SK-N-SH (cell line): ENCODE results near the gene SLC22A2. TPM values are rescaled to one million over a fixed set of nuclear protein-coding genes. Genes with fewer than 3 reads are reported as not detected.

ENCODE experiments used
- CTCF ChIA-PET: fragments of 300-600, 350-600 bp; formaldehyde crosslinking; extraction: SDS; loops from one replicate; lab custom pipeline; 2021; lab: Yijun Ruan, JAX
- POLR2A ChIA-PET: fragments of 350-600 bp; sonication (Branson Sonifier 250); formaldehyde crosslinking; extraction: SDS; loops from one replicate; lab custom pipeline; 2020; ENCODE audit warnings: antibody characterized with exemption, inconsistent platforms; lab: Yijun Ruan, JAX
- DNase-seq: peaks from one replicate; pipeline ENCODE4 v3.0.0; 2012
- H2AFZ ChIP-seq: fragments of 200-600 bp; sonication (generic); 2 replicates; pipeline ENCODE4 v1.8.1; 2016; ENCODE audit warnings: antibody characterized with exemption, mild to moderate bottlenecking, low read depth
- H3F3A ChIP-seq: fragments of 200-600 bp; sonication (generic); replicated peaks from 2 replicates; pipeline ENCODE3; 2016; ENCODE audit warnings: antibody characterized with exemption, mild to moderate bottlenecking; ENCODE audit not compliant: insufficient read depth
- H3K27ac ChIP-seq, 2 experiments: fragments of 200-500 bp in 1 of 2; fragments of 200-600 bp in 1 of 2; sonication (Bioruptor generic) in 1 of 2; sonication (generic), shearing (Covaris generic) in 1 of 2; 2 replicates each; pipeline versions ENCODE4 v1.5.1 to v1.6.1; 2014 to 2016; ENCODE audit warnings: low read depth in 2 of 2, inconsistent platforms in 1 of 2, low read length in 1 of 2, mild to moderate bottlenecking in 1 of 2, mixed read lengths in 1 of 2
- H3K27me3 ChIP-seq: fragments of 200-600 bp; sonication (generic), shearing (Covaris generic); 2 replicates; pipeline ENCODE4 v1.6.1; 2016; ENCODE audit warnings: mixed run types; ENCODE audit not compliant: insufficient read depth
- H3K36me3 ChIP-seq, 2 experiments: fragments of 200-500 bp in 1 of 2; fragments of 200-600 bp in 1 of 2; sonication (Bioruptor generic) in 1 of 2; sonication (generic) in 1 of 2; replicated peaks in 1 of 2; 2 replicates each; pipeline versions ENCODE3 to v1.5.1; 2014 to 2016; ENCODE audit warnings: low read length in 1 of 2, mild to moderate bottlenecking in 1 of 2; ENCODE audit not compliant: insufficient read depth in 2 of 2, control insufficient read depth in 1 of 2
- H3K4me1 ChIP-seq, 2 experiments: fragments of 200-500 bp in 1 of 2; fragments of 200-600 bp in 1 of 2; sonication (Bioruptor generic) in 1 of 2; sonication (generic), shearing (Covaris generic) in 1 of 2; 2 replicates each; pipeline versions ENCODE4 v1.5.1 to v1.6.1; 2014 to 2016; ENCODE audit warnings: low read depth in 1 of 2, low read length in 1 of 2, mixed run types in 1 of 2; ENCODE audit not compliant: insufficient read depth in 2 of 2, control insufficient read depth in 1 of 2
- H3K4me2 ChIP-seq: fragments of 200-600 bp; sonication (generic), shearing (Covaris generic); 2 replicates; pipeline ENCODE4 v1.6.1; 2017; ENCODE audit warnings: mixed run types
- H3K4me3 ChIP-seq, 2 experiments: fragments of 200-500 bp in 1 of 2; fragments of 200-600 bp in 1 of 2; sonication (Bioruptor generic) in 1 of 2; sonication (generic), shearing (Covaris generic) in 1 of 2; 2 replicates each; pipeline versions ENCODE4 v1.5.1 to v1.8.1; 2014 to 2016; ENCODE audit warnings: low read depth in 2 of 2, inconsistent platforms in 1 of 2, low read length in 1 of 2, mild to moderate bottlenecking in 1 of 2, mixed read lengths in 1 of 2, moderate library complexity in 1 of 2
- H3K79me2 ChIP-seq: fragments of 200-600 bp; sonication (generic); 2 replicates; pipeline ENCODE4 v1.8.1; 2017; ENCODE audit warnings: mild to moderate bottlenecking; ENCODE audit not compliant: insufficient read depth
- H3K9ac ChIP-seq: fragments of 200-600 bp; sonication (generic); 2 replicates; pipeline ENCODE4 v1.6.1; 2017; ENCODE audit warnings: mixed run types
- H3K9me2 ChIP-seq: fragments of 200-600 bp; sonication (generic); 2 replicates; pipeline ENCODE4 v1.6.1; 2017; ENCODE audit warnings: mixed run types
- H3K9me3 ChIP-seq: fragments of 200-600 bp; sonication (generic); 2 replicates; pipeline ENCODE4 v1.6.1; 2017; ENCODE audit warnings: mixed run types, mild to moderate bottlenecking, moderate library complexity
- H4K20me1 ChIP-seq: fragments of 200-600 bp; sonication (generic); 2 replicates; pipeline ENCODE4 v1.6.1; 2017; ENCODE audit warnings: mild to moderate bottlenecking, mixed run types; ENCODE audit not compliant: insufficient read depth
- CHD2 ChIP-seq: fragments of 150-350 bp; IDR thresholded peaks from 2 replicates; pipeline ENCODE4 v1.6.1; 2018; ENCODE audit warnings: low read length; ENCODE audit not compliant: partially characterized antibody
- ELF1 ChIP-seq: IDR thresholded peaks from 2 replicates; pipeline ENCODE4 v1.4.0; 2012
- EP300 ChIP-seq, 2 experiments: IDR thresholded peaks; 2 replicates each; pipeline versions ENCODE4 v1.4.0 to v1.6.1; 2012; ENCODE audit warnings: borderline replicate concordance in 1 of 2, low read depth in 1 of 2, low read length in 1 of 2
- EZH2phosphoT487 ChIP-seq: fragments of 200-600 bp; sonication (generic); IDR thresholded peaks from 2 replicates; pipeline ENCODE4 v1.6.1; 2017; ENCODE audit warnings: low read depth, mixed run types, mild to moderate bottlenecking, antibody characterized with exemption, moderate library complexity, borderline replicate concordance
- FOXM1 ChIP-seq: IDR thresholded peaks from 2 replicates; pipeline ENCODE4 v1.4.0; 2012; ENCODE audit warnings: low read depth, mild to moderate bottlenecking
- GABPA ChIP-seq: IDR thresholded peaks from 2 replicates; pipeline ENCODE4 v1.4.0; 2012; ENCODE audit warnings: low read depth, mild to moderate bottlenecking
- GATA2 ChIP-seq: sonication (generic); formaldehyde crosslinking; IDR thresholded peaks from 2 replicates; pipeline ENCODE4 v1.5.0; 2020; ENCODE audit warnings: mild to moderate bottlenecking, missing genetic modification reagents
- JUND ChIP-seq: IDR thresholded peaks from 2 replicates; pipeline ENCODE4 v1.4.0; 2012
- MEF2A ChIP-seq: IDR thresholded peaks from 2 replicates; pipeline ENCODE4 v1.4.0; 2012; ENCODE audit warnings: low read depth, borderline replicate concordance
- MXI1 ChIP-seq: IDR thresholded peaks from 2 replicates; pipeline ENCODE4 v1.6.1; 2012; ENCODE audit warnings: mild to moderate bottlenecking, low read depth, low read length, improper control_type of control experiment
- POLR2AphosphoS5 ChIP-seq: IDR thresholded peaks from 2 replicates; pipeline ENCODE4 v1.6.1; 2012; ENCODE audit warnings: low read depth, low read length
- RCOR1 ChIP-seq: fragments of 150-350 bp; IDR thresholded peaks from 2 replicates; pipeline ENCODE4 v1.6.1; 2017; ENCODE audit warnings: antibody characterized with exemption, low read length
- RFX5 ChIP-seq: IDR thresholded peaks from 2 replicates; pipeline ENCODE4 v1.6.1; 2012; ENCODE audit warnings: mild to moderate bottlenecking, improper control_type of control experiment, low read length
- RXRA ChIP-seq: IDR thresholded peaks from 2 replicates; pipeline ENCODE4 v1.4.0; 2012; ENCODE audit warnings: low read depth, mild to moderate bottlenecking, borderline replicate concordance
- SIN3A ChIP-seq: IDR thresholded peaks from 2 replicates; pipeline ENCODE4 v1.6.1; 2012; ENCODE audit warnings: low read depth, mild to moderate bottlenecking, low read length, moderate library complexity, borderline replicate concordance
- TAF1 ChIP-seq: IDR thresholded peaks from 2 replicates; pipeline ENCODE4 v1.6.1; 2012; ENCODE audit warnings: low read depth, mild to moderate bottlenecking, low read length, moderate library complexity, borderline replicate concordance
- TEAD4 ChIP-seq: IDR thresholded peaks from 2 replicates; pipeline ENCODE4 v1.4.0; 2012; ENCODE audit warnings: mild to moderate bottlenecking, borderline replicate concordance; ENCODE audit not compliant: insufficient read depth
- WGBS: methylation state at CpG from one replicate; pipeline ENCODE4 v1.1.6; 2017; ENCODE audit warnings: low lambda C conversion rate; 5-methylcytosine and 5-hydroxymethylcytosine counted together
- polyA plus RNA-seq, 3 experiments: library from polyadenylated mRNA; depleted of rRNA; stranded (reverse); fragments of >200 nt; gene quantifications; 2 replicates each; pipeline ENCODE4 v1.2.3, GENCODE V29; 2012
- TF ChIP-seq, protein P1 (sequence below): fragments of 200-600 bp; sonication (generic); IDR thresholded peaks from 2 replicates; pipeline ENCODE4 v1.6.1; 2017; ENCODE audit warnings: antibody characterized with exemption, mild to moderate bottlenecking, moderate library complexity
- TF ChIP-seq, protein P2 (sequence below): IDR thresholded peaks from 2 replicates; pipeline ENCODE4; 2012
- TF ChIP-seq, protein P3 (sequence below): IDR thresholded peaks from 2 replicates; pipeline ENCODE4 v1.4.0; 2012; ENCODE audit warnings: low read depth, borderline replicate concordance
- TF ChIP-seq, protein P4 (sequence below): fragments of 150-350 bp; IDR thresholded peaks from 2 replicates; pipeline ENCODE4 v1.6.1; 2016; ENCODE audit warnings: mild to moderate bottlenecking, low read depth, low read length
- TF ChIP-seq, protein P5 (sequence below): IDR thresholded peaks from 2 replicates; pipeline ENCODE4 v1.4.0; 2012; ENCODE audit warnings: low read depth

SLC22A2 gene
- polyA plus RNA-seq, 1 of the 3 experiments (the other 2 are of a cell fraction), result not detected

DNA sequence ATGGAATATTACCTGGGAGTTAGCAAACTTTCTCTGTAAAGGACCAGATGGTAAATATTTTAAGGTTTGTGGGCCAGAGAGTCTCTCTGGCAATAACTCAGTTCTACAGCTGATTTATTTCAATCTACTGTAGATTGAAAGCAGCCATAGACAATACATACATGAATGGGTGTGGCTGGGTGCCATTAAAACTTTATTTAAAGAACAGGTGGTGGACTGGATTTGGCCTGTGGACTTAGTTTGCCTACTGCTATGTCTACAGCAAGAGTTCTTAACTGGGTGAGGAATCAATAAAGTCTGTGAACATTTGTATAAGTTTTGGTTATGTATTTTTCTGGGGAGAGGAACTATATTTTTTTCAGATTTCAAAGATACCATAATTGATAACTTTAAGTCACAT, 55.1 kb downstream of the SLC22A2 start (continued):
- TF ChIP-seq POLR2AphosphoS5 (no peak), SIN3A (no peak), TAF1 (no peak), RXRA (no peak), RFX5 (no peak), EZH2phosphoT487 (no peak)
- TF ChIP-seq, protein P1, sequence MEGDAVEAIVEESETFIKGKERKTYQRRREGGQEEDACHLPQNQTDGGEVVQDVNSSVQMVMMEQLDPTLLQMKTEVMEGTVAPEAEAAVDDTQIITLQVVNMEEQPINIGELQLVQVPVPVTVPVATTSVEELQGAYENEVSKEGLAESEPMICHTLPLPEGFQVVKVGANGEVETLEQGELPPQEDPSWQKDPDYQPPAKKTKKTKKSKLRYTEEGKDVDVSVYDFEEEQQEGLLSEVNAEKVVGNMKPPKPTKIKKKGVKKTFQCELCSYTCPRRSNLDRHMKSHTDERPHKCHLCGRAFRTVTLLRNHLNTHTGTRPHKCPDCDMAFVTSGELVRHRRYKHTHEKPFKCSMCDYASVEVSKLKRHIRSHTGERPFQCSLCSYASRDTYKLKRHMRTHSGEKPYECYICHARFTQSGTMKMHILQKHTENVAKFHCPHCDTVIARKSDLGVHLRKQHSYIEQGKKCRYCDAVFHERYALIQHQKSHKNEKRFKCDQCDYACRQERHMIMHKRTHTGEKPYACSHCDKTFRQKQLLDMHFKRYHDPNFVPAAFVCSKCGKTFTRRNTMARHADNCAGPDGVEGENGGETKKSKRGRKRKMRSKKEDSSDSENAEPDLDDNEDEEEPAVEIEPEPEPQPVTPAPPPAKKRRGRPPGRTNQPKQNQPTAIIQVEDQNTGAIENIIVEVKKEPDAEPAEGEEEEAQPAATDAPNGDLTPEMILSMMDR, result no peak

DNA sequence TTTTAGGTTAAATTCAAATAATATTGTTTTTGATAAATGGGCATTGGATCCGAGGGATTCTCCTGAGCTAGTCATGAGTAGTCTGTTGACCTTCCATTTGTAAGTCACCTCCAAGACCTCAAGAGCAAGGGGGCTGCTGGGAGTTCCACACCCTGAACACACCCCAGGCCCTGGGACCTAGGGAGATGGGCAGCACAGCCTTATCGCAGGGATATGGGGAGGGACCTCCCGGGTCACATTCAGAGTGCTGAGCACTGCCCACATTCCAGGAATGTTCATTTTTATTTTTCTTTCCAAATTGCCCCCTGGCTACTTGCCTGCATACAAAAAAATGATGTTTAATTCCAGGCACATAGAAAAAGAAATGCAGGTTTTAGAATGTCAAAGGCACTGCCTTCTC, 55.5 kb downstream of the SLC22A2 start:
- POLR2A ChIA-PET, result no interaction called here
- no peaks in the 10 kb centered on the region for H3K36me3 ChIP-seq

More for the DNA sequence above, 55.5 kb downstream of the SLC22A2 start:
- DNase-seq, result no peak
- Histone ChIP-seq H3K27me3 (no peaks in the 10 kb centered on the region; the same call in 1 of the 2 replicates), H3K79me2 (no peaks in the 10 kb centered on the region), H4K20me1 (no peaks in the 10 kb centered on the region), H3K4me2 (no peak overlapping the region), H2AFZ (no peak overlapping the region), H3K9me2 (no peaks in the 10 kb centered on the region), H3K4me3 (no peak overlapping the region), H3F3A (no peaks in the 10 kb centered on the region), H3K4me1 (no peaks in the 10 kb centered on the region), H3K9me3 (no peaks in the 10 kb centered on the region), H3K9ac (no peak overlapping the region), H3K27ac (no peak overlapping the region)
- WGBS, result 6% methylated on average over 3 of the region's 3 CpGs
- CTCF ChIA-PET, result no interaction called here
- TF ChIP-seq, protein P2, sequence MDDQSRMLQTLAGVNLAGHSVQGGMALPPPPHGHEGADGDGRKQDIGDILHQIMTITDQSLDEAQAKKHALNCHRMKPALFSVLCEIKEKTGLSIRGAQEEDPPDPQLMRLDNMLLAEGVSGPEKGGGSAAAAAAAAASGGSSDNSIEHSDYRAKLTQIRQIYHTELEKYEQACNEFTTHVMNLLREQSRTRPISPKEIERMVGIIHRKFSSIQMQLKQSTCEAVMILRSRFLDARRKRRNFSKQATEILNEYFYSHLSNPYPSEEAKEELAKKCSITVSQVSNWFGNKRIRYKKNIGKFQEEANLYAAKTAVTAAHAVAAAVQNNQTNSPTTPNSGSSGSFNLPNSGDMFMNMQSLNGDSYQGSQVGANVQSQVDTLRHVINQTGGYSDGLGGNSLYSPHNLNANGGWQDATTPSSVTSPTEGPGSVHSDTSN, result no peak
- no peak for TF ChIP-seq MXI1
- TF ChIP-seq RCOR1, result no peak
- TF ChIP-seq EP300 (IDR thresholded peaks at IDR 0.05; ENCODE audit: borderline replicate concordance in 1 of 2, low read depth in 1 of 2, low read length in 1 of 2), result no peak
- TF ChIP-seq, protein P3, sequence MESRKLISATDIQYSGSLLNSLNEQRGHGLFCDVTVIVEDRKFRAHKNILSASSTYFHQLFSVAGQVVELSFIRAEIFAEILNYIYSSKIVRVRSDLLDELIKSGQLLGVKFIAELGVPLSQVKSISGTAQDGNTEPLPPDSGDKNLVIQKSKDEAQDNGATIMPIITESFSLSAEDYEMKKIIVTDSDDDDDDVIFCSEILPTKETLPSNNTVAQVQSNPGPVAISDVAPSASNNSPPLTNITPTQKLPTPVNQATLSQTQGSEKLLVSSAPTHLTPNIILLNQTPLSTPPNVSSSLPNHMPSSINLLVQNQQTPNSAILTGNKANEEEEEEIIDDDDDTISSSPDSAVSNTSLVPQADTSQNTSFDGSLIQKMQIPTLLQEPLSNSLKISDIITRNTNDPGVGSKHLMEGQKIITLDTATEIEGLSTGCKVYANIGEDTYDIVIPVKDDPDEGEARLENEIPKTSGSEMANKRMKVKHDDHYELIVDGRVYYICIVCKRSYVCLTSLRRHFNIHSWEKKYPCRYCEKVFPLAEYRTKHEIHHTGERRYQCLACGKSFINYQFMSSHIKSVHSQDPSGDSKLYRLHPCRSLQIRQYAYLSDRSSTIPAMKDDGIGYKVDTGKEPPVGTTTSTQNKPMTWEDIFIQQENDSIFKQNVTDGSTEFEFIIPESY, result no peak
- no peak for TF ChIP-seq GATA2 (CRISPR knock-in tag)
- TF ChIP-seq CHD2, result no peak
- no peak for TF ChIP-seq MEF2A
- TF ChIP-seq TEAD4, result no peak
- TF ChIP-seq EZH2phosphoT487, result no peak
- TF ChIP-seq, protein P4, sequence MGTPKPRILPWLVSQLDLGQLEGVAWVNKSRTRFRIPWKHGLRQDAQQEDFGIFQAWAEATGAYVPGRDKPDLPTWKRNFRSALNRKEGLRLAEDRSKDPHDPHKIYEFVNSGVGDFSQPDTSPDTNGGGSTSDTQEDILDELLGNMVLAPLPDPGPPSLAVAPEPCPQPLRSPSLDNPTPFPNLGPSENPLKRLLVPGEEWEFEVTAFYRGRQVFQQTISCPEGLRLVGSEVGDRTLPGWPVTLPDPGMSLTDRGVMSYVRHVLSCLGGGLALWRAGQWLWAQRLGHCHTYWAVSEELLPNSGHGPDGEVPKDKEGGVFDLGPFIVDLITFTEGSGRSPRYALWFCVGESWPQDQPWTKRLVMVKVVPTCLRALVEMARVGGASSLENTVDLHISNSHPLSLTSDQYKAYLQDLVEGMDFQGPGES, result no peak
- TF ChIP-seq GABPA, result no peak
- no peak for TF ChIP-seq FOXM1
- TF ChIP-seq, protein P5, sequence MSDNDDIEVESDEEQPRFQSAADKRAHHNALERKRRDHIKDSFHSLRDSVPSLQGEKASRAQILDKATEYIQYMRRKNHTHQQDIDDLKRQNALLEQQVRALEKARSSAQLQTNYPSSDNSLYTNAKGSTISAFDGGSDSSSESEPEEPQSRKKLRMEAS, result no peak
- no peak for TF ChIP-seq JUND
- no peak for TF ChIP-seq ELF1
